Liver (tissue), 9 donors: ENCODE data around the gene B9D1. TPM values are rescaled to one million over a fixed set of nuclear protein-coding genes. Genes with fewer than 3 reads are reported as not detected.
A peak's percentile ranks its signal among the peaks of the same experiment; 100 is the strongest.

Experiments used
- DNase-seq: peaks from one replicate; pipeline ENCODE4 v3.0.0-alpha.2; 2017; ENCODE audit warnings: low spot score
- H3K27ac ChIP-seq, 2 donors: one replicate each; pipeline ENCODE4 v1.7.0; 2013; ENCODE audit warnings: inconsistent platforms in 2 of 2, low read length in 2 of 2, control low read depth in 1 of 2, low read depth in 1 of 2, mild to moderate bottlenecking in 1 of 2
- H3K27me3 ChIP-seq, 4 donors: one replicate each; pipeline versions ENCODE4 v1.6.1 to v1.7.0; 2013; ENCODE audit warnings: low read length in 3 of 4, inconsistent platforms in 1 of 4, mild to moderate bottlenecking in 1 of 4, moderate library complexity in 1 of 4; ENCODE audit not compliant: control insufficient read depth in 4 of 4, insufficient read depth in 4 of 4
- H3K36me3 ChIP-seq, 4 donors: one replicate each; pipeline versions ENCODE4 v1.6.1 to v1.7.0; 2013; ENCODE audit warnings: low read length in 3 of 4, mild to moderate bottlenecking in 3 of 4, low read depth in 1 of 4, moderate library complexity in 1 of 4; ENCODE audit not compliant: control insufficient read depth in 4 of 4, insufficient read depth in 3 of 4
- H3K4me1 ChIP-seq, 4 donors: one replicate each; pipeline versions ENCODE4 v1.6.1 to v1.7.0; 2013; ENCODE audit warnings: low read length in 3 of 4, mild to moderate bottlenecking in 3 of 4, moderate library complexity in 1 of 4; ENCODE audit not compliant: control insufficient read depth in 4 of 4, insufficient read depth in 4 of 4
- H3K4me3 ChIP-seq, 3 donors: one replicate each; pipeline versions ENCODE4 v1.6.1 to v1.7.0; 2013; ENCODE audit warnings: low read length in 3 of 3, control low read depth in 1 of 3, low read depth in 1 of 3, mild to moderate bottlenecking in 1 of 3
- H3K9ac ChIP-seq, 2 donors: one replicate each; pipeline ENCODE4 v1.7.0; 2013; ENCODE audit warnings: low read length in 2 of 2, mild to moderate bottlenecking in 2 of 2, moderate library complexity in 2 of 2, control low read depth in 1 of 2, low read depth in 1 of 2
- H3K9me3 ChIP-seq, 4 donors: one replicate each; pipeline versions ENCODE4 v1.6.1 to v1.7.0; 2013; ENCODE audit warnings: low read length in 3 of 4; ENCODE audit not compliant: control insufficient read depth in 4 of 4
- ATF3 ChIP-seq: IDR thresholded peaks from 2 replicates; pipeline ENCODE4 v1.6.1; 2016; ENCODE audit warnings: antibody characterized with exemption
- EGR1 ChIP-seq, 2 donors: IDR thresholded peaks; 2 replicates each; pipeline ENCODE4 v1.6.1; 2016 to 2018; ENCODE audit warnings: antibody characterized with exemption in 2 of 2, low read depth in 2 of 2
- FOXA1 ChIP-seq: IDR thresholded peaks from 2 replicates; pipeline ENCODE4 v1.6.1; 2016; ENCODE audit warnings: antibody characterized with exemption
- FOXA2 ChIP-seq: IDR thresholded peaks from 2 replicates; pipeline ENCODE4 v1.6.1; 2016; ENCODE audit warnings: antibody characterized with exemption
- GABPA ChIP-seq, 2 donors: IDR thresholded peaks in 1 of 2; conservative IDR thresholded peaks in 1 of 2; 2 replicates each; pipeline ENCODE4 v1.6.1; 2016; ENCODE audit warnings: antibody characterized with exemption in 2 of 2, mild to moderate bottlenecking in 1 of 2, moderate library complexity in 1 of 2
- HNF4A ChIP-seq, 2 donors: conservative IDR thresholded peaks; 2 replicates each; pipeline ENCODE4 v1.6.1; 2016; ENCODE audit warnings: antibody characterized with exemption in 2 of 2, mild to moderate bottlenecking in 2 of 2
- HNF4G ChIP-seq: IDR thresholded peaks from 2 replicates; pipeline ENCODE4 v1.6.1; 2016; ENCODE audit warnings: antibody characterized with exemption
- JUND ChIP-seq, 2 donors: IDR thresholded peaks; 2 replicates each; pipeline ENCODE4 v1.6.1; 2016; ENCODE audit warnings: antibody characterized with exemption in 2 of 2
- MAX ChIP-seq: IDR thresholded peaks from 2 replicates; pipeline ENCODE4 v1.6.1; 2016; ENCODE audit warnings: antibody characterized with exemption
- NR2F2 ChIP-seq: IDR thresholded peaks from 2 replicates; pipeline ENCODE4 v1.6.1; 2016; ENCODE audit warnings: antibody characterized with exemption
- RAD21 ChIP-seq, 2 donors: IDR thresholded peaks; 2 replicates each; pipeline ENCODE4 v1.6.1; 2016; ENCODE audit warnings: antibody characterized with exemption in 2 of 2, mild to moderate bottlenecking in 2 of 2
- REST ChIP-seq: IDR thresholded peaks from 2 replicates; pipeline ENCODE4 v1.6.1; 2016; ENCODE audit warnings: antibody characterized with exemption, mild to moderate bottlenecking
- RXRA ChIP-seq, 2 donors: IDR thresholded peaks; 2 replicates each; pipeline ENCODE4 v1.6.1; 2017 to 2018; ENCODE audit warnings: antibody characterized with exemption in 2 of 2, mild to moderate bottlenecking in 1 of 2
- SP1 ChIP-seq: IDR thresholded peaks from 2 replicates; pipeline ENCODE4 v1.6.1; 2018; ENCODE audit warnings: antibody characterized with exemption, mild to moderate bottlenecking
- TAF1 ChIP-seq: conservative IDR thresholded peaks from 2 replicates; pipeline ENCODE4 v1.6.1; 2016; ENCODE audit warnings: antibody characterized with exemption, mild to moderate bottlenecking
- YY1 ChIP-seq: IDR thresholded peaks from 2 replicates; pipeline ENCODE4 v1.6.1; 2016; ENCODE audit warnings: antibody characterized with exemption, mild to moderate bottlenecking
- ZBTB33 ChIP-seq: IDR thresholded peaks from 2 replicates; pipeline ENCODE4 v1.6.1; 2016; ENCODE audit warnings: antibody characterized with exemption
- WGBS: extraction: QIAGEN DNeasy Blood & Tissue Kit; methylation state at CpG from one replicate; pipeline ENCODE4 v1.1.7; 2013; 5-methylcytosine and 5-hydroxymethylcytosine counted together
- polyA plus RNA-seq, 2 donors: library from polyadenylated mRNA; stranded (reverse) in 1 of 2; unstranded in 1 of 2; fragments of 200-250 nt in 1 of 2; fragments of >200 nt in 1 of 2; fragmentation: Nextera tagmentation in 1 of 2; extraction: Ambion mirVana in 1 of 2; gene quantifications; one replicate each; pipeline versions ENCODE4 v1.2.1 to v1.2.3, GENCODE V29; 2013 to 2015
- total RNA-seq, 2 donors: library from RNA; depleted of rRNA; stranded (reverse); fragments of >200 nt; gene quantifications; one replicate each; pipeline ENCODE4 v1.2.3, GENCODE V29; 2014
- TF ChIP-seq, protein P1 (sequence below): fragments of 150-350 bp; IDR thresholded peaks from 2 replicates; pipeline ENCODE4 v1.5.1; 2017; ENCODE audit warnings: improper control_type of control experiment, low read depth, low read length; ENCODE audit not compliant: missing input control
- donor health status: healthy.
- donor health status: healthy.
- donor health status: healthy.
- donor health status: healthy.
- donor health status: healthy.

Gene B9D1
- total and polyA plus RNA-seq, 4 donors: 8.4 to 22.0 (median 10.8) TPM

GRCh38 chr17:19376811-19377210 is 14.3 kb upstream of the B9D1 start:
- H3K36me3 ChIP-seq: peaks cover 4 to 8% (median 7%) of the 10 kb centered on the region in 4 donors
- H3K27ac ChIP-seq: peak overlapping the region; percentile 95 to 97
- peak overlapping the region; percentile 71 to 89 for H3K9ac ChIP-seq
- peak; percentile 2 for DNase-seq
- WGBS: 47% methylated on average over 2 of the region's 2 CpGs
- peak overlapping the region; percentile 82 to 92 (median 86) for H3K4me3 ChIP-seq
- TF ChIP-seq EGR1 (IDR thresholded peaks at IDR 0.05; ENCODE audit: low read depth in 2 of 2) (no peak), FOXA1 (no peak), TAF1 (no peak), SP1 (no peak), RXRA (IDR thresholded peaks at IDR 0.05) (no peak), NR2F2 (no peak), ZBTB33 (no peak), JUND (IDR thresholded peaks at IDR 0.05) (no peak), RAD21 (IDR thresholded peaks at IDR 0.05) (no peak), FOXA2 (no peak), HNF4G (no peak), ATF3 (no peak), REST (no peak), MAX (no peak), HNF4A (conservative IDR thresholded peaks at IDR 0.05) (no peak), GABPA (IDR thresholded peaks at IDR 0.05 in 1 of 2, conservative IDR thresholded peaks at IDR 0.05 in 1 of 2) (no peak), YY1 (no peak)
- TF ChIP-seq, protein P1, sequence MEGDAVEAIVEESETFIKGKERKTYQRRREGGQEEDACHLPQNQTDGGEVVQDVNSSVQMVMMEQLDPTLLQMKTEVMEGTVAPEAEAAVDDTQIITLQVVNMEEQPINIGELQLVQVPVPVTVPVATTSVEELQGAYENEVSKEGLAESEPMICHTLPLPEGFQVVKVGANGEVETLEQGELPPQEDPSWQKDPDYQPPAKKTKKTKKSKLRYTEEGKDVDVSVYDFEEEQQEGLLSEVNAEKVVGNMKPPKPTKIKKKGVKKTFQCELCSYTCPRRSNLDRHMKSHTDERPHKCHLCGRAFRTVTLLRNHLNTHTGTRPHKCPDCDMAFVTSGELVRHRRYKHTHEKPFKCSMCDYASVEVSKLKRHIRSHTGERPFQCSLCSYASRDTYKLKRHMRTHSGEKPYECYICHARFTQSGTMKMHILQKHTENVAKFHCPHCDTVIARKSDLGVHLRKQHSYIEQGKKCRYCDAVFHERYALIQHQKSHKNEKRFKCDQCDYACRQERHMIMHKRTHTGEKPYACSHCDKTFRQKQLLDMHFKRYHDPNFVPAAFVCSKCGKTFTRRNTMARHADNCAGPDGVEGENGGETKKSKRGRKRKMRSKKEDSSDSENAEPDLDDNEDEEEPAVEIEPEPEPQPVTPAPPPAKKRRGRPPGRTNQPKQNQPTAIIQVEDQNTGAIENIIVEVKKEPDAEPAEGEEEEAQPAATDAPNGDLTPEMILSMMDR: no peak
- peaks cover 6 to 19% (median 14%) of the 10 kb centered on the region in 4 donors for H3K4me1 ChIP-seq
- H3K27me3 ChIP-seq: no peaks in the 10 kb centered on the region
- no peaks in the 10 kb centered on the region for H3K9me3 ChIP-seq
